GM12864 (cell line): ENCODE results near the gene AHCTF1.

Experiments used
- DNase-seq: peaks from one replicate; pipeline ENCODE4 v3.0.0-alpha.2; 2011; ENCODE audit warnings: low read depth
- H3K4me3 ChIP-seq: 2 replicates; pipeline ENCODE4 v1.5.1; 2011; ENCODE audit warnings: mild to moderate bottlenecking, low read depth, low read length, control low read depth
- CTCF ChIP-seq: IDR thresholded peaks from 2 replicates; pipeline ENCODE4 v1.5.1; 2011; ENCODE audit warnings: low read depth, mild to moderate bottlenecking, moderate library complexity, low read length, control low read depth, inconsistent platforms; ENCODE audit errors: missing control alignments

The AHCTF1 gene

GRCh38 chr1:246790364-246790763 is 141.4 kb downstream of the AHCTF1 start:
- TF ChIP-seq CTCF: no peak
- no peak overlapping the region for H3K4me3 ChIP-seq
- no peak for DNase-seq

GRCh38 chr1:246789454-246790339 is 142.1 kb downstream of the AHCTF1 start:
- no peak for DNase-seq
- H3K4me3 ChIP-seq: no peak overlapping the region
- TF ChIP-seq CTCF: no peak
